ENCODE data around the gene OGFOD3.

OGFOD3 gene

DNA sequence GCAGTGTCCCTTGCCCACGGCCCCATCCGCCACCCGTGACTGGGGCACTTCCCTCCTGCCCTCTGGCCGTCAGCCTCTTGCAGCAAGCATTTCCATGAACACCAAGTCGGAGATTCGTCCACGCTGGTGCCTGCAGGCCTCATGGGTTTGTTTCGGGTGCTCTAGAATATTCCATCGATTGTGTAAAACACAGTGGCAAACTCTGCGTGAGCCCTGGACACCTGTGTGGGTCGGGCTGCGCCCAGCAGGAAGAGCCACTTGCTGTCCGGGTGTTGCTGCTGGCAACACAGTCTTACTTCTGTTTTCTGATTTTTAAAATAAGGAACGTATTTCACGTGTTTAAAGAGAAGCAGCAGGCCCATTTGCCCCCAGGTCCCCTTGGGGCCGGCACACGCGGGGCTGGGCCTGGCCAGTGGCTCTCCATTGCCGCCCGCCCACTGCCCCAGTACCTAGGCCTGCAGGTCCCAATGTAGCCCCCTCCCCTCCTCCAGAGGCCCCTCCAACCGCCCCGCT is 22.1 kb upstream of the OGFOD3 start:
- no peak for TF ChIP-seq PKNOX1 (IDR thresholded peaks at IDR 0.05)
- TF ChIP-seq HDGF (IDR thresholded peaks at IDR 0.05; ENCODE audit: borderline replicate concordance), result no peak
- ChIA-PET CTCF (no interaction called here), POLR2A (no interaction called here)
- DNase-seq (ENCODE audit: extremely low spot score), result no peak

DNA sequence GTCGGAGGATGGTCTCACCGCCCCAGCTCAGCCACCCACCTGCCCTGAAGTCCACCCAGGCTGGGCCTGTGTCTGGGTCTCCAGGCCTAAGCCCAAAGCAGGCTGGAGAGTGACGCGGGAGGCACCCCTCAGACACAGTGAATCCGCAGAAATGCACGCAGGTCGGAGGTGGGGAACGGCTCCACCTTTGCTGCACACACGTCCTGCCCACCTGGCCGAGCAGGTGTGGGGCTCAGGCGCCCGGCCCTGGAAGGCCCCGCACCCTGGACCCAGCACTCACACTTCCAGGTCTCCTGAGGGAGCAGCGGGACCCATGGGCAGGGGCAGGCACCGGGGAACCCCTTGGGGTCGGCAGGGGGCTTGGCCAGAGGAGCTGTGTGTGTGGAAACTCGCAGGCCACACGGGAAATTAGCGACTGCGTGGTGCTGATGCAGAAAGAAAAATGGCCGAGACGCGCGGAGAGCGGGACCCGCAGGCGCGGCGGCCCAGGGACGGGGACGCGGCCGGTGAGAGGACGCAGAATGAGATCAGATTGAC is 21.5 kb upstream of the OGFOD3 start:
- POLR2A ChIA-PET, result no interaction called here

GRCh38 chr17:82439194-82439828 is 20.9 kb upstream of the OGFOD3 start:
- no peak for DNase-seq (ENCODE audit: extremely low spot score)
- CTCF ChIA-PET, result no interaction called here
- TF ChIP-seq CTBP1 (IDR thresholded peaks at IDR 0.05; ENCODE audit: borderline replicate concordance) (no peak), FOXK2 (IDR thresholded peaks at IDR 0.05) (no peak), HDGF (IDR thresholded peaks at IDR 0.05; ENCODE audit: borderline replicate concordance) (no peak), ARNT (IDR thresholded peaks at IDR 0.05) (no peak), PKNOX1 (IDR thresholded peaks at IDR 0.05) (no peak), ZNF384 (IDR thresholded peaks at IDR 0.05) (no peak), L3MBTL2 (conservative IDR thresholded peaks at IDR 0.05) (no peak), LEF1 (IDR thresholded peaks at IDR 0.05; ENCODE audit: borderline replicate concordance) (no peak), SUZ12 (IDR thresholded peaks at IDR 0.05) (no peak), ELF4 (IDR thresholded peaks at IDR 0.05) (no peak), TARDBP (IDR thresholded peaks at IDR 0.05) (no peak), FOXA1 (IDR thresholded peaks at IDR 0.05) (no peak), BHLHE40 (IDR thresholded peaks at IDR 0.05; ENCODE audit: borderline replicate concordance) (no peak), NFRKB (IDR thresholded peaks at IDR 0.05) (no peak), FOXM1 (IDR thresholded peaks at IDR 0.05; ENCODE audit: borderline replicate concordance) (no peak), SP1 (IDR thresholded peaks at IDR 0.05) (no peak)
- POLR2A ChIA-PET, result no interaction called here

More for the DNA sequence above, 21.5 kb upstream of the OGFOD3 start:
- CTCF ChIA-PET, result no interaction called here
- TF ChIP-seq BHLHE40 (IDR thresholded peaks at IDR 0.05; ENCODE audit: borderline replicate concordance) (no peak), ELF4 (IDR thresholded peaks at IDR 0.05) (no peak), FOXK2 (IDR thresholded peaks at IDR 0.05) (no peak), FOXA1 (IDR thresholded peaks at IDR 0.05) (no peak), SP1 (IDR thresholded peaks at IDR 0.05) (no peak), L3MBTL2 (conservative IDR thresholded peaks at IDR 0.05) (no peak), NFRKB (IDR thresholded peaks at IDR 0.05) (no peak), ZNF384 (IDR thresholded peaks at IDR 0.05) (no peak), PKNOX1 (IDR thresholded peaks at IDR 0.05) (no peak), HDGF (IDR thresholded peaks at IDR 0.05; ENCODE audit: borderline replicate concordance) (no peak), LEF1 (IDR thresholded peaks at IDR 0.05; ENCODE audit: borderline replicate concordance) (no peak), ARNT (IDR thresholded peaks at IDR 0.05) (no peak), TARDBP (IDR thresholded peaks at IDR 0.05) (no peak)
- DNase-seq (ENCODE audit: extremely low spot score), result no peak

- POLR2A ChIA-PET, result interaction anchor here (0.6 kb wide), 1 partner anchor 13 kb away, joined by 3 read pairs; no protein-coding TSS in a partner anchor
Observed at GRCh38 chr17:82438401-82439193, 20.2 kb upstream of the OGFOD3 start.

More at GRCh38 chr17:82438401-82439193, 20.2 kb upstream of the OGFOD3 start:
- TF ChIP-seq NFRKB (IDR thresholded peaks at IDR 0.05) (no peak), ZNF384 (IDR thresholded peaks at IDR 0.05) (no peak), L3MBTL2 (conservative IDR thresholded peaks at IDR 0.05) (no peak), BHLHE40 (IDR thresholded peaks at IDR 0.05; ENCODE audit: borderline replicate concordance) (no peak), LEF1 (IDR thresholded peaks at IDR 0.05; ENCODE audit: borderline replicate concordance) (no peak), FOXM1 (IDR thresholded peaks at IDR 0.05; ENCODE audit: borderline replicate concordance) (no peak), TARDBP (IDR thresholded peaks at IDR 0.05) (no peak), FOXA1 (IDR thresholded peaks at IDR 0.05) (no peak), SP1 (IDR thresholded peaks at IDR 0.05) (no peak), PKNOX1 (IDR thresholded peaks at IDR 0.05) (no peak), FOXK2 (IDR thresholded peaks at IDR 0.05) (no peak)
- CTCF ChIA-PET, result interaction anchor here (0.6 to 0.9 kb wide), 2 partner anchors 14 to 181 kb away, joined by 3 to 4 read pairs; no protein-coding TSS in a partner anchor
- DNase-seq (ENCODE audit: extremely low spot score), result no peak
